Measurements from ENCODE around the gene IFFO2.
"Not testable (repeated sequence)": the region's sequence is repeated elsewhere in the genome, so short reads cannot be mapped to it uniquely, and the experiment has no call there.

Gene IFFO2

GRCh38 chr1:18871401-18872070 lies 84.9 kb downstream of the IFFO2 start:
- DNase-seq = no peak

DNA sequence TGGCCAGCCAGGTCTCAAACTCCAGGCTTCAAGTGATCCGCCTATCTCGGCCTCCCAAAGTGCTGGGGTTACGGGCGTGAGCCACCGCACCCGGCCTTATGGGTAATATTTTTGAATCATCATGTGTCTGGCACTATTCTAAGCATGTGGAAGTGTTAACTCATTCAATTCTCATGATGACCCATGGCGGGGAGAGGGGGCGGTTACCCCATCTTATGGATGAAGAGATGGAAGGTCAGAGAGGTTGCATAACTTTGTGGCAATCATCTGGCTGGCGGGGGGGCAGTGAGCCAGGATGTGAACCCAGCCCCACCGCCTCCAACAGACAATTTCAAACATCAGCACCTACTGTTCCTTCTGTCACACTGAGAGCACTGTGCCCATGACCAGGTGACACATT lies 85.5 kb downstream of the IFFO2 start:
- DNase-seq = no peak

DNA sequence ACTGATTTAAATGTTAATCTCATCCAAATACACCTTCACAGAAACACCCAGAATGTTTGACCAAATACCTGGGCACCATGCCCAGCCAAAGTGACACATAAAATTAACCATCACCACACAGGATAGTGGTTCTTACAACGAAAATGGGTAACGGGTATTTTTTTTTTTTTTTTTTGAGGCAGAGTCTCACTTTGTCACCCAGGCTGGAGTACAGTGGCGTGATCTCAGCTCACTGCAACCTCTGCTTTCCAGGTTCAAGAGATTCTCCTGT lies 85.9 kb downstream of the IFFO2 start:
- DNase-seq = not testable (repeated sequence)

GRCh38 chr1:18869847-18870594 lies 86.5 kb downstream of the IFFO2 start:
- DNase-seq = no peak

GRCh38 chr1:18868801-18869424 lies 87.6 kb downstream of the IFFO2 start:
- DNase-seq = no peak

GRCh38 chr1:18868354-18868753 lies 88.1 kb downstream of the IFFO2 start:
- no peak for DNase-seq

- DNase-seq = no peak
Measured at GRCh38 chr1:18866846-18867245, 89.6 kb downstream of the IFFO2 start.

DNA sequence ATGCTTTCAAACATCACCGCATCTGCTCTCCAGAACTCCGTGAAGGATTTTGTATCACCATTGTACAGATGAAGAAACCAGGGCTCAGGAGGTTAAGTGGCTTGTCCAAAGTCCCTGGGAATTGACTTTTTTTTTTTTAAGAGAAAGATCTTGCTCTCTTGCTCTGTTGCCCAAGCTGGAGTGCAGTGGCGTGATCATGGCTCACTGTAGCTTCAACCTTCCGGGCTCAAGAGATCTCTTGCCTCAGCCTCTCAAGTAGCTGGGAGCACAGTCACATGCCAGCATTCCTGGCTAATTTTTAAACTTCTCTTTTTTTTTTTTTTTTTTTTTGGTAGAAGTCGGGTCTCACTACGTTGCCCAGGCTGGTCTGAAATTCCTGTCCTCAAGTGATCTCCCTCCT lies 90.2 kb downstream of the IFFO2 start:
- no peak for DNase-seq

DNA sequence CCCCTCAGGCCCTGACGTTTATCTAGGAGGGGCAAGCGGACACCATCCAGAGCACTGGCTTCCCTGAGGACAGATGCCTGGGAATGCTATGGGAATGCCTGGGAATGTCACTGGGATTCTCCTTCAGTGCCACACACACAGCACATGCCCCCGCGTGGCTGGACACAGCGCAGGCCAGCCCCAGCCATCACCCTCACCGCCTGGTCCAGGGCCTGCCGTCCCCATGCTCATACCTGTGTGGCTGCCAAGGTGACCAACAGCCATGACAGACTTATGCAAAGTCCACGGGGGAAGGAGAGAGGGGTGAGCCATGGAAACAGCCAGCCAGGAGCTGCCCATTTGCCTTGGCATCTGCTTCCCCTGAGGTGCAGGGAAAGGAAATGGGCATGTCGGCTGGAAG lies 91.3 kb downstream of the IFFO2 start:
- DNase-seq = no peak

- DNase-seq = no peak
Measured at GRCh38 chr1:18861590-18861989, 94.9 kb downstream of the IFFO2 start.

DNA sequence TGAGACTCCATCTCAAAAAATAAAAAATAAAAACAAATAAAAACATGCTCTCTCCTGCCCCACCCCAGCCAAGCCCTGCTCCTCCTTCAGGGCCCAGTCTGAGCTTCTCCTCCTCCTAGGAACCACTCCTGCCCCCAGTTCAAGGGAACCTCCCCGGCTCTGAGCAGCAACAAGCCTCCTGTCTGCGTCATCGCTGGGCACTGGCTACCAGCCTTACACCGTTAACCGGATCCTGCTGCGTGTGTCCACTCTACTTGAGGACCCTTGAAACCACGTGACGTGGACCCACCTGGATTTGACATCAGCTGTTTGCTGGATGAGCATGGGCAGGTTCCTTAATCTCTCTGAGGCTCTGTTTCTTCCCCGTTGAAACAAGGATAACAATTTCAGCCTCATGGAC lies 95.4 kb downstream of the IFFO2 start:
- no peak for DNase-seq

DNA sequence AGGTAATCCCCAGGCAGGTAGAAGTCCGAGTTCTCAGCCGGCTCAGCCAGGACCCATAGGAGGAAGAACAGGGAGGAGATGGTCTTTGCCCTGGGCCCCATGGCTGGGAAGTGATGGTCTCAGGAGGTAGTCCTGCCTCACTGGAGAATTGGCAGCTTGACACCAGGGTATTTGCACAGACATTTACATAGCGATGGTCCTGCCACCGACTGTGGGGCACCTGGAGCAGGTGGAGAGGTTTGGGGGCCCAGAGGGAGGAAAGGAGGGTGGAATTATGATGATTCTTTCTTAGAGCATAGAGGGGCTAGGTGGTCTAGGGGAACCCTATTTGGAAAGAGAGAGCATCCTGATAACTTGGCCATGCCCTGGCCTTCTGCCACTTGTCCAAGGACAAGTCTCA lies 96.9 kb downstream of the IFFO2 start, which contains the start of gene TAS1R2:
TAS1R2 (minus strand) TSS at position 101 of the 400 bp plus-strand sequence; CDS start at position 101, 0 bp downstream.
- no peak for DNase-seq

DNA sequence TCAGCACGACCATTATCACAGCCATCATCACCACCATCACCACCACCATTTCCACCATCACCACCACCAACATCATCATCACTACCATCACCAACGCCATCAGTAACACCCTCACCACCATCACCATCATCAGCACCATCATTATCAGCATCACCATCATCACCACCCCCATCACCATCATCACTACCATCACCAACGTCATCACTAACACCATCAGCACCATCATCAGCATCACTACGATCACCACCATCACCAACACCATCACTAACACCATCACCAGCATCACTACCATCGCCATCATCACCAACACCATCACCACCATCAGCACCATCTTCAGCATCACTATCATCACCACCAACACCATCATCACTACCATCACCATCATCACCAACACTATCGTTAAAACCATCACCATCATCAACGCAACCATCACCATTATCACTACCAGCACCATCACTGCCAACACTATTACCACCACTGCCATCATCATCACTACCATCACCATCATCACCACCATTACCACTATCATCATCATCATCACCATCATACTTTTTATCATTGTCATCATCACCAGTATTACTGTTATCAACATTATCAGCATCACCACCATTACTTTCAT lies 98.3 kb downstream of the IFFO2 start:
- no peak for DNase-seq

DNA sequence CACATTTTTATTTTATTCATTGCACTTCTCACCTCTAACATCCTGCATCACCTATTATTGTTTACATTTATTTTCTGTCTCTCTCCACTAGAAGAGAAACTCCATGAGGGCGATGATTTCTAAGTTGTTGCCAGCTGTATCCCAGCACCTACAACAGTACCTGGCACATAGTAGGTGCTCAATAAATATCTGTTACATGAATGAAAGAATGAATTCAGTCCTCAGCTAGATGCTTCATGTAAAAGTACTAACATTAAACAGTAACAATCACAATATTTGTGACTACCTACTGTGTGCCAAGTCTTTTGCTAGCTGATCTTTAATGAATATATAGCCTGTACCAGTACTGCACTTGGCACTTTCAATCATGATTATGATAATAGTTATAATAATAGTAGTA lies 100.0 kb downstream of the IFFO2 start:
- no peak for DNase-seq

GRCh38 chr1:18855573-18855972 lies 100.9 kb downstream of the IFFO2 start:
- no peak for DNase-seq

DNA sequence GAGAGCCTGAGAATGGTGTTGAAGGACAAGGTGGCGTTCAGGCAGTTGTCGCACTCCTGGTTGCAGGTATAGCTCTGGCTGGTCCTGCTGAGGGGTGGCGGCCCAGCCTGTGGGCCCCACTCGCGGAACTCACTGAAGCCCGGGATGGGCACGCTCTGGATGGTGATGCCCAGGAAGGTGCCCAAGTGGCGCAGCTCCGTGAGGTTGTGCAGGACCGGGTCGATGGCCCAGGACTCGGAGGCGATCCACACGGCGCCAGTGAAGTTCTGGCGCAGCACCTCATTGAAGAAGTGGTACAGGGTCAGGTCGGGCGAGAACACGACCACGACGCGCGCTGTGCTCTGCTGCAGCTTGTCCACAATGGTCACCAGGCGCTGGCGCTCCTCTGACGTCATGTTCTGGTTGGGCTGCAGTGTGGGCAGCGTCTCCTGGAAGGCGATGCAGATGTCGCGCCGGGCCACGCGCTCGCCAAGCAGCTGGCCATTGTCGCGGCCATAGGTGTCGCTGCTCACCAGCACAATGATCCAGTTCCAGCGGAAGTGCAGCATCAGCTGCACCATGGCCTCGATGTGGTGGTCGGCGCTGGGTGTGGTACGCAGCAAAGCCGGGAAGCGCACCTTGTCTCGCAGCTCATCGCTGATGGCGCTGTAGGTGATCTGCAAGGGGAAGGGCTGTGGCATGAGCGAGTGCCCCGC lies 102.0 kb downstream of the IFFO2 start:
- DNase-seq = no peak

Measured in NCI-H526 treated with DMSO at 0.1 percent for 48 hours (cell line).